ENCODE results near the gene ACOX2. TPM values are rescaled to one million over a fixed set of nuclear protein-coding genes. Genes with fewer than 3 reads are reported as not detected.
A peak's percentile ranks its signal among the peaks of the same experiment; 100 is the strongest.

ACOX2 gene
- total and polyA plus RNA-seq, 2 of the 13 experiments (the other 11 are each of a cell fraction or from before 2014, with no cell fraction given) = 42.6 to 98.5 TPM

DNA sequence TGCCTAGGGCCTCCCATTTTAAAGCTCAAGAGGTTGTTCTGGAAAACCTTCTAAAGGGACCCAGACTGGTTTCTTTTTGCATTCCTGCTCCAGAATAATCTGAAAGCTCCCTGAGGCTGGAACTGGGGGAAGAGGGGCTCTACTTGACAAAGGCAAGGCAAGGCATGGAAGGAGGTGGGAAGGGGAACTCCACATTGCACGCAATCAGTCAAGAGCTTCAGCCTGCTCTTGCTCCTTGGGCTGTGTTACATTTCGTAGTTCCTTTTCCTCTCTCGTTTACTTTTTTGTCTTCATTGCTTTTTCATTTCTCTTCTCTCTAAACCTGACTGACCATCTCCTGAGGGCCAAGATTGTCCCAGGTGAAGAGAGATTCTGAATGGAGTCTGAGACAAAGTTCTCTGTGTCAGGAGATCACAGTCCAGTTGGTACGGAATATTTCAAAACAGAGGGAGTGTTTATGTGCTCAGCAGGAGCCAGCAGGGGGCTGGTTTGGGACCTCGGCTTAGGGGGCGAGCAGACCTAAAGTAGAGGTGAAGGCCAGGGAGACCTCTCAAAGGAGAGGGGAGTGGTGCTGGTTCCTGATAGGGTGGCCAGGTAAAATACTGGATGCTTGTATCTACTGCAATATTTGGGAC, 51.1 kb downstream of the ACOX2 start (continued):
- TF ChIP-seq, protein P1, sequence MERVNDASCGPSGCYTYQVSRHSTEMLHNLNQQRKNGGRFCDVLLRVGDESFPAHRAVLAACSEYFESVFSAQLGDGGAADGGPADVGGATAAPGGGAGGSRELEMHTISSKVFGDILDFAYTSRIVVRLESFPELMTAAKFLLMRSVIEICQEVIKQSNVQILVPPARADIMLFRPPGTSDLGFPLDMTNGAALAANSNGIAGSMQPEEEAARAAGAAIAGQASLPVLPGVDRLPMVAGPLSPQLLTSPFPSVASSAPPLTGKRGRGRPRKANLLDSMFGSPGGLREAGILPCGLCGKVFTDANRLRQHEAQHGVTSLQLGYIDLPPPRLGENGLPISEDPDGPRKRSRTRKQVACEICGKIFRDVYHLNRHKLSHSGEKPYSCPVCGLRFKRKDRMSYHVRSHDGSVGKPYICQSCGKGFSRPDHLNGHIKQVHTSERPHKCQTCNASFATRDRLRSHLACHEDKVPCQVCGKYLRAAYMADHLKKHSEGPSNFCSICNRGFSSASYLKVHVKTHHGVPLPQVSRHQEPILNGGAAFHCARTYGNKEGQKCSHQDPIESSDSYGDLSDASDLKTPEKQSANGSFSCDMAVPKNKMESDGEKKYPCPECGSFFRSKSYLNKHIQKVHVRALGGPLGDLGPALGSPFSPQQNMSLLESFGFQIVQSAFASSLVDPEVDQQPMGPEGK (CRISPR knock-in tag; IDR thresholded peaks at IDR 0.05) = 0 out of 2 replicates have a peak, but pooled peaks have one; percentile 16
- TF ChIP-seq HNRNPK (IDR thresholded peaks at IDR 0.05; ENCODE audit: low read depth, low read length, poor library complexity, severe bottlenecking) (no peak), PCBP1 (IDR thresholded peaks at IDR 0.05; ENCODE audit: borderline replicate concordance, low read depth, low read length) (no peak), ZBTB7B (CRISPR knock-in tag; IDR thresholded peaks at IDR 0.05) (0 out of 2 replicates have a peak, but pooled peaks have one; percentile 48), ZNF597 (CRISPR knock-in tag; IDR thresholded peaks at IDR 0.05) (no peak), LCORL (IDR thresholded peaks at IDR 0.05) (no peak), LCORL (CRISPR knock-in tag; IDR thresholded peaks at IDR 0.05) (peak; percentile 46; the same call in 1 of the 2 replicates), HNF4G (IDR thresholded peaks at IDR 0.05; ENCODE audit: borderline replicate concordance, low read depth, low read length) (0 out of 2 replicates have a peak, but pooled peaks have one; percentile 7), HNF4G (CRISPR knock-in tag; IDR thresholded peaks at IDR 0.05; ENCODE audit: borderline replicate concordance, low read depth) (no peak), PAF1 (CRISPR knock-in tag; IDR thresholded peaks at IDR 0.05) (no peak), ZNF816 (CRISPR knock-in tag; IDR thresholded peaks at IDR 0.05; ENCODE audit: borderline replicate concordance) (no peak), CSRNP2 (CRISPR knock-in tag; conservative IDR thresholded peaks at IDR 0.05; ENCODE audit: low read depth) (no peak), ZMYM4 (CRISPR knock-in tag; IDR thresholded peaks at IDR 0.05) (0 out of 2 replicates have a peak, but pooled peaks have one; percentile 27), RXRB (CRISPR knock-in tag; IDR thresholded peaks at IDR 0.05; ENCODE audit: borderline replicate concordance) (peak; percentile 32; the same call in 1 of the 2 replicates)
